Measurements from ENCODE around the gene FIG4. TPM values are rescaled to one million over a fixed set of nuclear protein-coding genes. Genes with fewer than 3 reads are reported as not detected.

FIG4 gene
- total and polyA plus RNA-seq, 2 of the 13 experiments (the other 11 are each of a cell fraction or from before 2014, with no cell fraction given): 5.5 to 7.9 TPM

DNA sequence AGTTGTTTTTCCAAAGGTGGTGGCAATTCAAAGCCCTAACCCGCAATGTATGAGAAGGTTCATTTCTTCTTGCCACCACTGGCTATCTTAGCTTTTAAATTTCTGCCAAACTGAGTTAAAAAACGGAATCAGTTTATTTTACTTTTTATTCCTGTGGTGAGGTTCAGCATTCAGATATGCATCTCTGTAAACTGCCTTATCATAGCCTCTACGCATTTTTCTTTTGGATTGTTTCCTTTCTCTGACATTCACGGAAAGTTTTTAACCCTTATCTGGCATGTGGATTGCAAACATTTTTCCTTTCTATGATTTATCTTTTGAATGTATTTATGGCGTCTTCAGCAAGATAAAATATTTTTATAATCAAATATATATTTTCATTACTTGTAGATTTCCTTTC is 37.8 kb upstream of the FIG4 start:
- no peak for FAIRE-seq
- Histone ChIP-seq H3K36me3 (replicated peaks in 1 of 2; ENCODE audit: control insufficient read depth in 1 of 2, insufficient read depth in 2 of 2, low read length in 2 of 2) (no peaks in the 10 kb centered on the region), H3K4me2 (ENCODE audit: low read depth, low read length) (no peak overlapping the region), H3K79me2 (ENCODE audit: insufficient read depth, low read length) (no peaks in the 10 kb centered on the region), H3K9me3 (ENCODE audit: low read length) (no peaks in the 10 kb centered on the region), H3K9ac (ENCODE audit: insufficient read depth, low read depth, low read length) (no peak overlapping the region), H3K4me1 (ENCODE audit: insufficient read depth, low read length) (no peaks in the 10 kb centered on the region), H3K4me3 (replicated peaks in 1 of 3; ENCODE audit: insufficient read depth in 1 of 3, low read depth in 2 of 3, low read length in 3 of 3) (no peak overlapping the region), H3K27ac (ENCODE audit: extremely low read length, insufficient read depth, low read length) (no peak overlapping the region), H4K20me1 (ENCODE audit: insufficient read depth, low read length) (no peaks in the 10 kb centered on the region), H3K27me3 (ENCODE audit: control insufficient read depth in 1 of 2, insufficient read depth in 2 of 2, low read length in 2 of 2) (no peaks in the 10 kb centered on the region), H2AFZ (ENCODE audit: low read length) (no peak overlapping the region)
- in situ Hi-C loops (cut with HindIII; ENCODE audit: extremely low pct_ligation_motif_present, low pct_unique_long_range_greater_than_20kb): no loop called here
- POLR2A ChIA-PET: no interaction called here
- TF ChIP-seq ZBTB7A (CRISPR knock-in tag; IDR thresholded peaks at IDR 0.05): no peak
- TF ChIP-seq ZNF766 (CRISPR knock-in tag; IDR thresholded peaks at IDR 0.05; ENCODE audit: borderline replicate concordance): no peak
- TF ChIP-seq MEIS1 (CRISPR knock-in tag; IDR thresholded peaks at IDR 0.05; ENCODE audit: borderline replicate concordance): no peak
- TF ChIP-seq, protein P1, sequence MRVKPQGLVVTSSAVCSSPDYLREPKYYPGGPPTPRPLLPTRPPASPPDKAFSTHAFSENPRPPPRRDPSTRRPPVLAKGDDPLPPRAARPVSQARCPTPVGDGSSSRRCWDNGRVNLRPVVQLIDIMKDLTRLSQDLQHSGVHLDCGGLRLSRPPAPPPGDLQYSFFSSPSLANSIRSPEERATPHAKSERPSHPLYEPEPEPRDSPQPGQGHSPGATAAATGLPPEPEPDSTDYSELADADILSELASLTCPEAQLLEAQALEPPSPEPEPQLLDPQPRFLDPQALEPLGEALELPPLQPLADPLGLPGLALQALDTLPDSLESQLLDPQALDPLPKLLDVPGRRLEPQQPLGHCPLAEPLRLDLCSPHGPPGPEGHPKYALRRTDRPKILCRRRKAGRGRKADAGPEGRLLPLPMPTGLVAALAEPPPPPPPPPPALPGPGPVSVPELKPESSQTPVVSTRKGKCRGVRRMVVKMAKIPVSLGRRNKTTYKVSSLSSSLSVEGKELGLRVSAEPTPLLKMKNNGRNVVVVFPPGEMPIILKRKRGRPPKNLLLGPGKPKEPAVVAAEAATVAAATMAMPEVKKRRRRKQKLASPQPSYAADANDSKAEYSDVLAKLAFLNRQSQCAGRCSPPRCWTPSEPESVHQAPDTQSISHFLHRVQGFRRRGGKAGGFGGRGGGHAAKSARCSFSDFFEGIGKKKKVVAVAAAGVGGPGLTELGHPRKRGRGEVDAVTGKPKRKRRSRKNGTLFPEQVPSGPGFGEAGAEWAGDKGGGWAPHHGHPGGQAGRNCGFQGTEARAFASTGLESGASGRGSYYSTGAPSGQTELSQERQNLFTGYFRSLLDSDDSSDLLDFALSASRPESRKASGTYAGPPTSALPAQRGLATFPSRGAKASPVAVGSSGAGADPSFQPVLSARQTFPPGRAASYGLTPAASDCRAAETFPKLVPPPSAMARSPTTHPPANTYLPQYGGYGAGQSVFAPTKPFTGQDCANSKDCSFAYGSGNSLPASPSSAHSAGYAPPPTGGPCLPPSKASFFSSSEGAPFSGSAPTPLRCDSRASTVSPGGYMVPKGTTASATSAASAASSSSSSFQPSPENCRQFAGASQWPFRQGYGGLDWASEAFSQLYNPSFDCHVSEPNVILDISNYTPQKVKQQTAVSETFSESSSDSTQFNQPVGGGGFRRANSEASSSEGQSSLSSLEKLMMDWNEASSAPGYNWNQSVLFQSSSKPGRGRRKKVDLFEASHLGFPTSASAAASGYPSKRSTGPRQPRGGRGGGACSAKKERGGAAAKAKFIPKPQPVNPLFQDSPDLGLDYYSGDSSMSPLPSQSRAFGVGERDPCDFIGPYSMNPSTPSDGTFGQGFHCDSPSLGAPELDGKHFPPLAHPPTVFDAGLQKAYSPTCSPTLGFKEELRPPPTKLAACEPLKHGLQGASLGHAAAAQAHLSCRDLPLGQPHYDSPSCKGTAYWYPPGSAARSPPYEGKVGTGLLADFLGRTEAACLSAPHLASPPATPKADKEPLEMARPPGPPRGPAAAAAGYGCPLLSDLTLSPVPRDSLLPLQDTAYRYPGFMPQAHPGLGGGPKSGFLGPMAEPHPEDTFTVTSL (CRISPR knock-in tag; IDR thresholded peaks at IDR 0.05; ENCODE audit: borderline replicate concordance): no peak
- no peak for TF ChIP-seq REL (CRISPR knock-in tag; conservative IDR thresholded peaks at IDR 0.05)
- TF ChIP-seq FOXC1 (CRISPR knock-in tag; IDR thresholded peaks at IDR 0.05; ENCODE audit: borderline replicate concordance): no peak
- TF ChIP-seq ZNF569 (CRISPR knock-in tag; IDR thresholded peaks at IDR 0.05; ENCODE audit: borderline replicate concordance): no peak
- DNase-seq (ENCODE audit: low spot score): no peak
- no TSS peak for BruUV-seq (replicated peaks)
- WGBS (ENCODE audit: low lambda C conversion rate): 79% methylated on average over 5 of the region's 5 CpGs
- intact Hi-C loops (cut with micrococcal nuclease; ENCODE audit: unreplicated experiment): no loop called here
- CTCF ChIA-PET (ENCODE audit: low intra/inter-chr PET ratio, low total read pairs): no interaction called here
- ATAC-seq: no peak

Measured in HepG2 (cell line).